Spleen (tissue), 11 donors: Measurements from ENCODE around the gene TRIM45. TPM values are rescaled to one million over a fixed set of nuclear protein-coding genes. Genes with fewer than 3 reads are reported as not detected.

Experiments used
- DNase-seq: peaks from one replicate; pipeline ENCODE4 v3.0.0-alpha.2; 2020
- H3K27ac ChIP-seq, 8 donors: fragments of 200-600 bp; sonication (generic) in 7 of 8; 1 replicate in 4 of 8; 2 replicates in 4 of 8; pipeline versions ENCODE4 v1.5.0 to v1.8.0; 2016 to 2021; ENCODE audit warnings: inconsistent platforms in 4 of 8, mild to moderate bottlenecking in 4 of 8, moderate library complexity in 1 of 8
- H3K27me3 ChIP-seq, 7 donors: fragments of 200-600 bp; sonication (generic) in 6 of 7; replicated peaks in 1 of 7; 1 replicate in 4 of 7; 2 replicates in 3 of 7; pipeline versions ENCODE4 v1.5.0 to v1.8.0; 2016 to 2021; ENCODE audit warnings: inconsistent platforms in 3 of 7, mild to moderate bottlenecking in 1 of 7
- H3K36me3 ChIP-seq, 6 donors: fragments of 200-600 bp; sonication (generic) in 5 of 6; 1 replicate in 4 of 6; 2 replicates in 2 of 6; pipeline versions ENCODE4 v1.5.0 to v1.8.0; 2016 to 2021; ENCODE audit warnings: inconsistent platforms in 2 of 6
- H3K4me1 ChIP-seq, 6 donors: fragments of 200-600 bp; sonication (generic) in 5 of 6; 1 replicate in 3 of 6; 2 replicates in 3 of 6; pipeline versions ENCODE4 v1.5.0 to v1.8.0; 2016 to 2021; ENCODE audit warnings: inconsistent platforms in 3 of 6
- H3K4me3 ChIP-seq, 8 donors: fragments of 200-600 bp; sonication (generic) in 7 of 8; 1 replicate in 4 of 8; 2 replicates in 4 of 8; pipeline versions ENCODE4 v1.5.0 to v1.8.0; 2016 to 2021; ENCODE audit warnings: inconsistent platforms in 4 of 8, mild to moderate bottlenecking in 4 of 8, moderate library complexity in 2 of 8
- H3K9me3 ChIP-seq, 8 donors: fragments of 200-600 bp; sonication (generic) in 7 of 8; 1 replicate in 4 of 8; 2 replicates in 4 of 8; pipeline versions ENCODE4 v1.5.0 to v1.8.0; 2016 to 2021; ENCODE audit warnings: inconsistent platforms in 4 of 8
- CTCF ChIP-seq, 11 experiments: fragments of 200-600 bp in 7 of 11; fragments of 450-650 bp in 4 of 11; sonication (generic) in 4 of 11; IDR thresholded peaks in 8 of 11; conservative IDR thresholded peaks in 3 of 11; 1 replicate in 7 of 11; 2 replicates in 4 of 11; pipeline versions ENCODE4 v1.4.0 to v1.8.0; 2016 to 2021; ENCODE audit warnings: antibody characterized with exemption in 11 of 11, inconsistent platforms in 4 of 11, mild to moderate bottlenecking in 1 of 11
- POLR2A ChIP-seq, 3 donors: fragments of 450-650 bp; IDR thresholded peaks; one replicate each; pipeline ENCODE4 v1.5.1; 2017; ENCODE audit warnings: antibody characterized with exemption in 3 of 3, mild to moderate bottlenecking in 1 of 3
- POLR2AphosphoS5 ChIP-seq, 3 donors: sonication (generic); formaldehyde crosslinking; IDR thresholded peaks; one replicate each; pipeline ENCODE4 v1.5.1; 2017; ENCODE audit warnings: antibody characterized with exemption in 3 of 3
- WGBS, 5 donors: extraction: QIAGEN DNeasy Blood & Tissue Kit in 3 of 5; methylation state at CpG; one replicate each; pipeline versions ENCODE4 v1.1.5 to v1.1.7; 2013 to 2018; 5-methylcytosine and 5-hydroxymethylcytosine counted together
- intact Hi-C: fragments of 100-400 bp; cut with DNase I; formaldehyde crosslinking; loops from one replicate; pipeline ENCODE4 v1.15.0; 2023; ENCODE audit warnings: low total_unique reads
- microRNA-seq, 3 donors: library from miRNA; unstranded; fragments of <30 nt; microRNA quantifications; one replicate each; pipeline versions ENCODE4 to v1.1.0, GENCODE V29; 2019 to 2020
- polyA plus RNA-seq, 3 donors: library from polyadenylated mRNA; stranded (reverse); fragments of 200-250 nt; gene quantifications; one replicate each; pipeline ENCODE4 v1.2.1, GENCODE V29; 2013
- small RNA-seq, 4 donors: library from RNA; depleted of rRNA; stranded (forward); fragments of <200 nt; gene quantifications; one replicate each; pipeline ENCODE3, GENCODE V24; 2016
- total RNA-seq, 7 donors: library from RNA; depleted of rRNA in 3 of 7; stranded (reverse); fragments of >200 nt in 3 of 7; fragmentation: NEBNext Ultra II Directional in 4 of 7; extraction: Animal tissue kit (Norgen Biotek cat#: 25700) in 4 of 7; gene quantifications; one replicate each; pipeline versions ENCODE4 v1.1.0 to v1.2.1, GENCODE V29; 2016 to 2021
- donor health status: healthy with polysubstance abuse.
- donor health status: DM: no; HTN: no; CAD: no; lungs with moderate emphysema.
- donor health status: DM: no; HTN: no; CAD: no.
- donor health status: Bipolar disorder and iron deficiency.
- donor health status: healthy.
- donor health status: DM: no; HTN: no; CAD: no.
- donor health status: DM: yes; HTN: yes; CAD: no.

The TRIM45 gene
- total and polyA plus RNA-seq, 10 donors: 1.2 to 8.1 (median 2.0) TPM

- Histone ChIP-seq H3K27me3 (no peaks in the 10 kb centered on the region), H3K4me1 (peaks cover 6 to 54% (median 22%) of the 10 kb centered on the region in 6 donors), H3K4me3 (no peak overlapping the region), H3K27ac (no peak overlapping the region), H3K36me3 (peaks cover 0 to 25% (median 3%) of the 10 kb centered on the region in 6 donors), H3K9me3 (no peaks in the 10 kb centered on the region)
- WGBS, 5 donors: 50 to 74% (median 67%) methylated on average over 2 of the region's 2 CpGs
- no peak for DNase-seq
- intact Hi-C loops: loop anchor here (2.0 to 10.0 kb wide), 2 partner anchors 69 to 693 kb away; no protein-coding TSS in a partner anchor
- TF ChIP-seq POLR2AphosphoS5 (IDR thresholded peaks at IDR 0.05) (no peak), CTCF (IDR thresholded peaks at IDR 0.05 in 8 of 11, conservative IDR thresholded peaks at IDR 0.05 in 3 of 11) (no peak), POLR2A (IDR thresholded peaks at IDR 0.05) (no peak)
Observed at GRCh38 chr1:117061986-117062415, 59.5 kb downstream of the TRIM45 start.

Small RNAs within 50 kb of the gene (microRNA-seq; reads per million reads assigned to microRNA genes)
- gene MIR942: 17.5 to 25.6 (median 25.3) reads per million in 3 donors

Small RNAs within 50 kb of the gene (small RNA-seq; reads per million reads assigned to genes)
- 0.52 to 1.2 (median 1.2) reads per million in 4 donors for gene MIR942

Other genes starting within 250 kb of the TRIM45 start
- gene PTGFRN, start 211.8 kb downstream of the TRIM45 start, total RNA-seq: 10 to 100 TPM in 5 of 7 donors, 1 to 10 TPM in 2; 5.3 to 17.4 (median 11.9) TPM
- gene PTGFRN, start 211.8 kb downstream of the TRIM45 start, polyA plus RNA-seq: 1 to 10 TPM; 1.7 to 3.3 (median 2.4) TPM
- gene CD101, start 120.0 kb downstream of the TRIM45 start, total RNA-seq: 10 to 100 TPM in 2 of 7 donors, 1 to 10 TPM in 5; 3.7 to 15.9 (median 9.3) TPM
- gene CD101, start 120.0 kb downstream of the TRIM45 start, polyA plus RNA-seq: 1 to 10 TPM; 1.0 to 7.6 (median 1.9) TPM
- 10 to 100 TPM; 16.8 to 36.1 (median 25.4) TPM for gene TTF2, start 61.4 kb downstream of the TRIM45 start, total RNA-seq
- gene TTF2, start 61.4 kb downstream of the TRIM45 start, polyA plus RNA-seq: 1 to 10 TPM; 4.8 to 7.0 (median 5.2) TPM
- gene VTCN1, start 89.2 kb upstream of the TRIM45 start, total RNA-seq: not detected
- gene VTCN1, start 89.2 kb upstream of the TRIM45 start, polyA plus RNA-seq: not detected
- gene MAN1A2, start 245.7 kb upstream of the TRIM45 start, total RNA-seq: 10 to 100 TPM; 38.3 to 52.4 (median 46.0) TPM
- gene MAN1A2, start 245.7 kb upstream of the TRIM45 start, polyA plus RNA-seq: 1 to 10 TPM; 4.1 to 5.5 (median 4.8) TPM